Measurements from ENCODE around the gene OCIAD1. TPM values are rescaled to one million over a fixed set of nuclear protein-coding genes. Genes with fewer than 3 reads are reported as not detected.
"Not testable (repeated sequence)": the region's sequence is repeated elsewhere in the genome, so short reads cannot be mapped to it uniquely, and the experiment has no call there.

OCIAD1 gene
- total RNA-seq, 1 experiment from 2014 or later: 98.2 TPM

DNA sequence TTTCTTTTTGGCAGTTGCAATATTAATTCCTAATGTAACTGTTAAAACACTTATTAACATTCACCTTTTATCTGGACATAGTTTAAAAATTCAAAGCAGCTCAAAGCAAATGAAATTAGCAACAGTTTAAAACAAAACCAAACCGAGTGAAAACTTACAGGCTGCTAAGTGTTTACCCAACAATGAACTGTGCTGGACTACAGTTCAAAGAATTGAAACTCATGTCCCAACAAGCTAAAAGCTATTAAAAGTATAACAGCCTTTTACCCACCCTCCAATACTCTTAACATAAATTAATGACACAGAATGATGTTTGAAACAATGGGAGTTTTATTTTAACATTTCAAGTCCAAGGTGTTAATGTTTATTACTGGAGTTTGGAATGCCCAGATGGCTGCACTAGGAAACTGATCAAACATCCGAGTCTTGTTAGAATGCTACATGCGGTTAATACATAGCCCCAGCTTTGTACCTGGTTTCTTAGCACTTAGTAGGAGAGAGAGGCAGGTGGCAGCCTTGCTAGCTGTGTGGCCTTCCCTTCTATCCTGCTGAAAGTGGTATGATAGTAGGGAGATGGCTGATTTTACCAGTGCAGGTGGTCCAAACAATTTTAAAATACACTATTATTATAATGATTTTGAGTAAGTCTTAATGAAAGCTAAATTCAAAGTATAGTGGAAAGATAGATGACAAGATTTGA, 29.7 kb upstream of the OCIAD1 start:
- H3K27me3 ChIP-seq (ENCODE audit: control insufficient read depth, insufficient read depth, low read length): no peaks in the 10 kb centered on the region
- no peaks in the 10 kb centered on the region for H3K36me3 ChIP-seq (replicated peaks; ENCODE audit: control insufficient read depth, insufficient read depth, low read length)
- no peak overlapping the region for H3K4me3 ChIP-seq (ENCODE audit: insufficient read depth, low read depth, low read length)
- no peak for DNase-seq

DNA sequence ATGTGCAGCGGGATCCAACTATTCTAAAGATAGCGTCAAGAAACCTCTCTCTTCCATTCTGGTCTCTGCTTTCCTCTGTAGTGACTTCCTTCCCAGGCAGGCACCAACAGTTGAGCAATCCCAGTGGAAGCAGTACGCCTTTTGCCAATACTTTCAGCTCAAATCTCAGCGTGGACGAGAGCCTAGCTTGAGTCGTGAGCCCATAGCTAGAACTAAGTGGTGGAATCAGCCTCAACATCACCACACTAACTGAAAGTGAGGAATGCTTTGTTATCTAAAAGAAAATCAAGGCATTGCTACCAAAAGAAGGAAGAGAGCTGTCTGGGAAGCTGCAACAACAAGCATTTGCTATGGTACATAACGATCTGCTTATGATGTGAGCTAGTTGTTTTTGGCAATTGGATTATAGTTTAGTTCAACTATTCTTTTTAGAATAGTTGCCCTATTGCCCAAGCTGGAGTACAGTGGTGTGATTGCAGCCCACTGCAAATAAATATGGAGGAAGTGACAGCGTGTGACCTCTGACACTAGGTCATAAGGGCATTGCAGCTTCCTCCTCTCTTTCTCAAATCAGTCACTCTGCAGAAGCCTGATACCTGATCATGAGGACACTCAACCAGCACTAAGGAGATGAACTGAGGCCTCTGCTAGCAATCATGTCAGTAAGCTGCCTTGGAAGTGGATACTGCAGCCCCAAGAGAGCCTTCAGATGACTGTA, 26.1 kb upstream of the OCIAD1 start:
- Histone ChIP-seq H3K27me3 (ENCODE audit: control insufficient read depth, insufficient read depth, low read length) (no peaks in the 10 kb centered on the region), H3K36me3 (replicated peaks; ENCODE audit: control insufficient read depth, insufficient read depth, low read length) (no peaks in the 10 kb centered on the region), H3K4me3 (ENCODE audit: insufficient read depth, low read depth, low read length) (no peak overlapping the region)
- DNase-seq: no peak

DNA sequence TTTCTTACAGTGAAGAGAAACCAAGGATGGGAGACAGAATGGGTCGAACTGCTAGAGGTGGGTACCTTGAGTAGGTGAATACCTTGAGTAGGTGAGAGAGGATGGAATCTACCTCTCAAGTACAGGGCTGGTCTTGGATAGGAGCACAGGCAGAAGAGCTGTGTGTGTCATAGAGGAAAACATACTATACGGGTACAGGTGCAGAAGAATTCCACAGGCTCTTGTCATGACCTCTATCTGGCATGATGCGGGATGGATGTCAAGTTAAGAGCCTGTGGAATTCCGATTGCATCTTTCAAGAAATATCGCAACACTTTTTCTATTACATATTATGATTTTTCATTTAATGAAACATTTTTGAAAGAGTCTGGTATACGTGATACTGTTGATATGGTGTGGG, 18.0 kb upstream of the OCIAD1 start:
- no peaks in the 10 kb centered on the region for H3K36me3 ChIP-seq (replicated peaks; ENCODE audit: control insufficient read depth, insufficient read depth, low read length)
- H3K27me3 ChIP-seq (ENCODE audit: control insufficient read depth, insufficient read depth, low read length): no peaks in the 10 kb centered on the region

DNA sequence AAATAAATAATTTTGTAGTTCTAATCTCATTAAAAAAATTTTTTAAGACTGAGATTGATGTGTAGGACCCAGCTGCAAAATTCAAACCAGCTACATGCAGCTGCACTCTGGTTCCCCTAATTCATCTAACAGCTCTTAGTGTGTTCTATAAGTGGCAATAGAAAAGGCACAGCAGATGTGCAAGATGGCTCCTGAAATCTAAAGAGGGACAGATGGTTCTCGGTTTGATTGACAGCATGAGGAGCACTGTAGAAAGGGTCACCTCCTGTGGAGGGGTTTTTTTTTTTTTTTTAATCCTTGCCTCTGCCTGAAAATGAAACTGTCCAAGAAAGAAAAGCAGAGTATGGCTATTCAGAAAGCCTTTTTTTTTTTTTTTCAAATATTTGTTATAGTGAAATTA, 16.9 kb upstream of the OCIAD1 start:
- no peak for DNase-seq
- Histone ChIP-seq H3K36me3 (replicated peaks; ENCODE audit: control insufficient read depth, insufficient read depth, low read length) (no peaks in the 10 kb centered on the region), H3K27me3 (ENCODE audit: control insufficient read depth, insufficient read depth, low read length) (no peaks in the 10 kb centered on the region), H3K4me3 (ENCODE audit: insufficient read depth, low read depth, low read length) (no peak overlapping the region)

More for the DNA sequence above, 18.0 kb upstream of the OCIAD1 start:
- no peak overlapping the region for H3K4me3 ChIP-seq (ENCODE audit: insufficient read depth, low read depth, low read length)
- no peak for DNase-seq

DNA sequence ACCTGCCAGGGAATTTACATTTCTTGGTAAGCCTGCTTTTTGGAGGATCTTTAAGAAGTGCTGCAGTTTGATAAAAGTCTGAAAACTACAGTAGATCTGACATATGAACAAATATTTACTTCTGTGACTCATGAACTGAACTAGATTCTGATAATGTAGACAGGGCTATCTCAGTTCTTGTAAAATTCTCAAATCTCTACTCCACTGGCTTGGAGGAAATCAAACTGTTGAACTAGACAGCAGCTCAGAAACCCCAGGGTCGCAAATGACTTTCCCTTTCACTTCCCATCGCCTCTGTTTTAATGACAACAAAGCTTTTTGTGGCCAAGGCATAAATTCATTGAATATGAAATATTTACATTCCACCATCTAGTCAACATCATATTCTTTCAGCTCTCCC, 15.4 kb upstream of the OCIAD1 start:
- no peak for DNase-seq
- Histone ChIP-seq H3K4me3 (ENCODE audit: insufficient read depth, low read depth, low read length) (no peak overlapping the region), H3K27me3 (ENCODE audit: control insufficient read depth, insufficient read depth, low read length) (no peaks in the 10 kb centered on the region), H3K36me3 (replicated peaks; ENCODE audit: control insufficient read depth, insufficient read depth, low read length) (no peaks in the 10 kb centered on the region)

DNA sequence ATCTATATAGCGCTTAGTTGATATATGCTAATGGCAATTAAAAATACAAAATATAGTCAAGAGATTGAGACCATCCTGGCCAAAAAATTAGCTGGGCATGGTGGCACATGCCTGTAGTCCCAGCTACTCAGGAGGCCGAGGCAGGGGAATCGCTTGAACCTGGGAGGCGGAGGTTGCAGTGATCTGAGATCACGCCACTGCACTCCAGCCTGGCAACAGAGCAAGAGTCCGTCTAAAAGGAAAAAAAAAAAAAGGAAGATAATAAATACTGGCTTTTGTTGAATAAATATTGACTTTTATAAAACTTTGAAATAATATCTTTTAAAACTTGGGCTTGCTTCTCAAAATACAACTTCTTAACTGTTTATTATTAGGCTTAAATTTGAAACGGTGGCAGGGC, 14.6 kb upstream of the OCIAD1 start:
- H3K27me3 ChIP-seq (ENCODE audit: control insufficient read depth, insufficient read depth, low read length); DNase-seq; H3K4me3 ChIP-seq (ENCODE audit: insufficient read depth, low read depth, low read length); H3K36me3 ChIP-seq (replicated peaks; ENCODE audit: control insufficient read depth, insufficient read depth, low read length): not testable (repeated sequence)

- DNase-seq: no peak
- Histone ChIP-seq H3K27me3 (ENCODE audit: control insufficient read depth, insufficient read depth, low read length) (no peaks in the 10 kb centered on the region), H3K4me3 (ENCODE audit: insufficient read depth, low read depth, low read length) (no peak overlapping the region), H3K36me3 (replicated peaks; ENCODE audit: control insufficient read depth, insufficient read depth, low read length) (no peaks in the 10 kb centered on the region)
These were observed 13.9 kb upstream of the OCIAD1 start for GRCh38 chr4:48816971-48817370.

- not testable (repeated sequence) for H3K27me3 ChIP-seq (ENCODE audit: control insufficient read depth, insufficient read depth, low read length); DNase-seq; H3K36me3 ChIP-seq (replicated peaks; ENCODE audit: control insufficient read depth, insufficient read depth, low read length); H3K4me3 ChIP-seq (ENCODE audit: insufficient read depth, low read depth, low read length)
These were observed 9.5 kb upstream of the OCIAD1 start for GRCh38 chr4:48821431-48821830.

- DNase-seq: no peak
- H3K27me3 ChIP-seq (ENCODE audit: control insufficient read depth, insufficient read depth, low read length): no peaks in the 10 kb centered on the region
- no peak overlapping the region for H3K4me3 ChIP-seq (ENCODE audit: insufficient read depth, low read depth, low read length)
- H3K36me3 ChIP-seq (replicated peaks; ENCODE audit: control insufficient read depth, insufficient read depth, low read length): no peaks in the 10 kb centered on the region
These were observed 3.3 kb upstream of the OCIAD1 start for GRCh38 chr4:48827622-48828021.

DNA sequence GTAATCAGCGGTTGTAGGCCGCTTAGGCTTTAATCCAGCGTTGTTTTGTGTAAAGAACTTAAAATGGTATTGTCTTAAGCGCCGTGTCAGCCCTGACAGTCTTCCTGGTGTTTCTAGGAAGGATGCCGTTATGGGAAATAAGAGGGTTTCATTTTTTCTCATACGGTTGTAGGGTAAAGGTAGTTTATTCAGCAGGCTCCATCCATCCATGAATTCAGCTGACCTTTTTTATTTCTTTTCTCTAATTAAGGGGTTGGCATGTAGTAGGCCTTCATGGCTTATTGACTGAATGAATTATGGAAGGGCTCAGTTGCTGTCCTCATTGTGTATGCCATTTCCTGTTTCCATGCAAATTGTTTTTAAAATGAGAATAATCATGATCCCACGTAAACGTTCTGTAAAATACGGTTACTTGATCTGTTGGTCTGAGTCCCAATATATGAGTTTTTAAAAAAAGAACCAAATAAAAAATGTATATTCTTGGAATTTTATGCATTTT, 693 bp downstream of the OCIAD1 start:
- DNase-seq: no peak
- H3K4me3 ChIP-seq (ENCODE audit: insufficient read depth, low read depth, low read length): peak overlapping the region; percentile 98
- H3K27me3 ChIP-seq (ENCODE audit: control insufficient read depth, insufficient read depth, low read length): no peaks in the 10 kb centered on the region
- peaks cover 7% of the 10 kb centered on the region for H3K36me3 ChIP-seq (replicated peaks; ENCODE audit: control insufficient read depth, insufficient read depth, low read length)

DNA sequence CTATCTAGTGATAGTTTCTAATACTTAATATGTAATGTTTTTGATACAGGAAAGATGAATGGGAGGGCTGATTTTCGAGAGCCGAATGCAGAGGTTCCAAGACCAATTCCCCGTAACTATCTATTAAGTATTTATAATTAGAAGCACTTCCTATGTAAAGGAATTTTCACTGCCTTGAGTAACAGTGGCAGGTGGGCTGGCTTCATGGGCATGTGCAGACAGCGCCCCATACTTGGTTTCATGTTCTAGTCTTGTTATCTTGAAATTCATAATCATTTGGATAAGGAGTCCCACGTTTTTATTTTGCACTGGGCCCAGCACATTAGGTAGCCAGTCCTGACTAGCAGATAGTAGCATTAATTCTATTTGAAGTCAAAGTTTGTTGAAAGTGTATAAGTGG, 1.7 kb downstream of the OCIAD1 start:
- Histone ChIP-seq H3K4me3 (ENCODE audit: insufficient read depth, low read depth, low read length) (no peak overlapping the region), H3K27me3 (ENCODE audit: control insufficient read depth, insufficient read depth, low read length) (no peaks in the 10 kb centered on the region), H3K36me3 (replicated peaks; ENCODE audit: control insufficient read depth, insufficient read depth, low read length) (peaks cover 7% of the 10 kb centered on the region)
- DNase-seq: no peak

DNA sequence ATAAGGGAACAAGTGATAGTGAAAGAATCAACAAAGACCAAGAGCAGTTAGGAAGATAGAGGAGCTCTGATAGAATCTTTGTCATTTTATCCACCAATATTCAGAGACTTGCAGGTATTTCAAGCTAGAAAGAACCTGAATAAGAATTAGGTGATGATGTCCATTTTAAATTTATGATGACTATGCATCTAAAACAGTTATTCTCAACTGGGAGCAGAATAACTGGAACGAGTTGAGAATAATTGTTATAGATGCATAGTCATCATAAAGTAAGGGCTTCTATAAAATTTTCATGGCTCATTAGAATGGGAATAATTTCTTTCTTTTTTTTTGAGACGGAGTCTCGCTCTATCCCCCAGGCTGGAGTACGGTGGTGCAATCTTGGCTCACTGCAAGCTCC, 5.8 kb downstream of the OCIAD1 start:
- no peak for DNase-seq
- Histone ChIP-seq H3K27me3 (ENCODE audit: control insufficient read depth, insufficient read depth, low read length) (no peaks in the 10 kb centered on the region), H3K4me3 (ENCODE audit: insufficient read depth, low read depth, low read length) (no peak overlapping the region), H3K36me3 (replicated peaks; ENCODE audit: control insufficient read depth, insufficient read depth, low read length) (peaks cover 17% of the 10 kb centered on the region)

DNA sequence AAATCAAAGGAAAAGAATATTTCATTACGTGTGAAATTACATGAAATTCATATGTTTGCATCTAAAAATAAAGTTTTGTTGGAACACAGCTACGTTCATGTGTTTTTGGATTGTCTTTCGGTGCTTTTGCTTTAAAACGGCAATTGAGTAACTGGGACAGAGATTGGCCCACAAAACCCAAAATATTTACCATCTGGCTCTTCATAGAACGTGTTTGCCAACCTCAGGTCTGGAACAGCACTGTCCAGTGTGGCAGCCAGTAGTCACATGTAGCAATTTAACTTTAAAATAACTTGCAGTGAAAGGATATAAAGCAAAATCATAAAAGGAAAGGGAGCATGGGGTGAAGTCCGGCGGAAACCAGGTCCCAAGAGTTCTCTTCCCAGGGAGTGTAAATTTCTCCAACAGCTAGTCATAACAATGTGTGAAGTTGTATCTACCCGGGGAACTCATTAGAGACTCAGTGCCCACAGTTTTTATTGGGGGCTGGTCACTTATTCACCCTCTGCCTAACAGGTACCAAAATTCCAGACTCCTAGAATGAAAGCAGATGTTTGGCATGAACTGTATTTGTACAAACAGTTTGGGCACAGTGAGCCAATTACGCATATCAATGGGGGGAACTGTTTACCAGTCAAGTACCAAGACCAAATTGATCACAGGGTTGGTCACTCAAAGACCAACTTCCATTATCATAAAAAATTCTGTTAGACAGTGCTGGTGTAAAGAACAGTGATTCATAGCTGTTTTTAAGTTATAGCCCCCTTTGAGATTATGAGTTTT, 10.3 kb downstream of the OCIAD1 start:
- H3K4me3 ChIP-seq (ENCODE audit: insufficient read depth, low read depth, low read length): no peak overlapping the region
- no peak for DNase-seq
- no peaks in the 10 kb centered on the region for H3K27me3 ChIP-seq (ENCODE audit: control insufficient read depth, insufficient read depth, low read length)
- H3K36me3 ChIP-seq (replicated peaks; ENCODE audit: control insufficient read depth, insufficient read depth, low read length): peaks cover 12% of the 10 kb centered on the region

DNA sequence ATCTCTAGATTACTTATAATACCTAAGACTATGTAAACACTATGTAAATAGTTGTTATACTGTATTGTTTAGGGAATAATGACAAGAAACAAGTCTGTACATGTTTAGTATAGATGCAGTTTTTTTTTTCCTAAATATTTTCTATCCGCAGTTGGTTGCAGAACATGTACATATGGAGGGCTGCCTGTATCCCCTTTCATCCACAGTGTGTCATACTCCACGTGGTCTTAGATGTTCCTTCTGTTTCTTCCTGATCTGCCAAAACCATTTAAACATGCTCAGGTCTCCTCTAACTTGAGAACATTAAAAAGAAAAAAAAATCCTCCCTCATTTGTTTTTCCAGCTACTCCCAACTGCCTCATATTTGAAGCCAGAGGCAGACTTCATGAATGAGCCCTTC, 14.0 kb downstream of the OCIAD1 start:
- Histone ChIP-seq H3K36me3 (replicated peaks; ENCODE audit: control insufficient read depth, insufficient read depth, low read length) (peaks cover 4% of the 10 kb centered on the region), H3K4me3 (ENCODE audit: insufficient read depth, low read depth, low read length) (no peak overlapping the region), H3K27me3 (ENCODE audit: control insufficient read depth, insufficient read depth, low read length) (no peaks in the 10 kb centered on the region)
- DNase-seq: no peak

GRCh38 chr4:48848799-48849198, 17.9 kb downstream of the OCIAD1 start:
- not testable (repeated sequence) for H3K4me3 ChIP-seq (ENCODE audit: insufficient read depth, low read depth, low read length); H3K27me3 ChIP-seq (ENCODE audit: control insufficient read depth, insufficient read depth, low read length); DNase-seq
- peaks cover 13% of the 10 kb centered on the region for H3K36me3 ChIP-seq (replicated peaks; ENCODE audit: control insufficient read depth, insufficient read depth, low read length)

All from H7 (cell line).